ENCODE results near the gene MBOAT1.
"Not testable (repeated sequence)": the region's sequence is repeated elsewhere in the genome, so short reads cannot be mapped to it uniquely, and the experiment has no call there.

Gene MBOAT1

GRCh38 chr6:20183706-20184105 lies 28.6 kb downstream of the MBOAT1 start:
- Histone ChIP-seq H3K4me1 (ENCODE audit: insufficient read depth, low read length) (no peaks in the 10 kb centered on the region), H2AFZ (ENCODE audit: low read depth, low read length) (no peak overlapping the region), H3K36me3 (ENCODE audit: insufficient read depth, low read length) (peaks cover 5% of the 10 kb centered on the region), H3K9me3 (ENCODE audit: low read length) (peaks cover 13% of the 10 kb centered on the region), H3K4me3 (ENCODE audit: low read length) (no peak overlapping the region), H3K27me3 (ENCODE audit: insufficient read depth, low read length) (no peaks in the 10 kb centered on the region)

GRCh38 chr6:20182926-20183521 lies 29.2 kb downstream of the MBOAT1 start:
- Histone ChIP-seq H3K36me3 (ENCODE audit: insufficient read depth, low read length) (peaks cover 5% of the 10 kb centered on the region), H3K4me3 (ENCODE audit: low read length) (no peak overlapping the region), H3K9me3 (ENCODE audit: low read length) (peaks cover 13% of the 10 kb centered on the region), H2AFZ (ENCODE audit: low read depth, low read length) (no peak overlapping the region), H3K27me3 (ENCODE audit: insufficient read depth, low read length) (no peaks in the 10 kb centered on the region), H3K4me1 (ENCODE audit: insufficient read depth, low read length) (no peaks in the 10 kb centered on the region)

GRCh38 chr6:20182069-20182468 lies 30.2 kb downstream of the MBOAT1 start:
- no peaks in the 10 kb centered on the region for H3K27me3 ChIP-seq (ENCODE audit: insufficient read depth, low read length)
- H3K4me3 ChIP-seq (ENCODE audit: low read length), result no peak overlapping the region
- peaks cover 5% of the 10 kb centered on the region for H3K36me3 ChIP-seq (ENCODE audit: insufficient read depth, low read length)
- H3K4me1 ChIP-seq (ENCODE audit: insufficient read depth, low read length), result no peaks in the 10 kb centered on the region
- no peak overlapping the region for H2AFZ ChIP-seq (ENCODE audit: low read depth, low read length)
- H3K9me3 ChIP-seq (ENCODE audit: low read length), result peaks cover 13% of the 10 kb centered on the region

DNA sequence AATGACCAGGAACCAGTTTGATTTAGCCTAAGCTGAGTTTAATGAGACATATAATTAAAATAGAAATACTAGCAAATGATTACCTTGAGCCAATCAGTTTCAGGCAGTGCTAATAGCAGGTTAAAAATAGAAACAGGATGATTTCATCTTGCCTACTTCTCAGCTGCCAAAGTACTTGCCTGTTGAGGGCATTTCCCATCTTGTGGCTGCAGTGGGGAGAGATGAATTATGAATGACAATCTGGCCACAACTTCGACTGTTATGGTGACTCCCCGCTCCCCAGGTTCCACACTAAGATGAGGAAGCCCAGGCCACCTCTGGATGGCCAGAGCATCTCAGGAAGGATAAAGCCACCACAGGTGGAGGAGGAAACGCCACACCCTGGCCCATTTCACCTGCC lies 31.3 kb downstream of the MBOAT1 start:
- Histone ChIP-seq H3K4me1 (ENCODE audit: insufficient read depth, low read length) (no peaks in the 10 kb centered on the region), H3K27me3 (ENCODE audit: insufficient read depth, low read length) (no peaks in the 10 kb centered on the region), H2AFZ (ENCODE audit: low read depth, low read length) (no peak overlapping the region), H3K9me3 (ENCODE audit: low read length) (peaks cover 13% of the 10 kb centered on the region), H3K36me3 (ENCODE audit: insufficient read depth, low read length) (peaks cover 5% of the 10 kb centered on the region), H3K4me3 (ENCODE audit: low read length) (no peak overlapping the region)

DNA sequence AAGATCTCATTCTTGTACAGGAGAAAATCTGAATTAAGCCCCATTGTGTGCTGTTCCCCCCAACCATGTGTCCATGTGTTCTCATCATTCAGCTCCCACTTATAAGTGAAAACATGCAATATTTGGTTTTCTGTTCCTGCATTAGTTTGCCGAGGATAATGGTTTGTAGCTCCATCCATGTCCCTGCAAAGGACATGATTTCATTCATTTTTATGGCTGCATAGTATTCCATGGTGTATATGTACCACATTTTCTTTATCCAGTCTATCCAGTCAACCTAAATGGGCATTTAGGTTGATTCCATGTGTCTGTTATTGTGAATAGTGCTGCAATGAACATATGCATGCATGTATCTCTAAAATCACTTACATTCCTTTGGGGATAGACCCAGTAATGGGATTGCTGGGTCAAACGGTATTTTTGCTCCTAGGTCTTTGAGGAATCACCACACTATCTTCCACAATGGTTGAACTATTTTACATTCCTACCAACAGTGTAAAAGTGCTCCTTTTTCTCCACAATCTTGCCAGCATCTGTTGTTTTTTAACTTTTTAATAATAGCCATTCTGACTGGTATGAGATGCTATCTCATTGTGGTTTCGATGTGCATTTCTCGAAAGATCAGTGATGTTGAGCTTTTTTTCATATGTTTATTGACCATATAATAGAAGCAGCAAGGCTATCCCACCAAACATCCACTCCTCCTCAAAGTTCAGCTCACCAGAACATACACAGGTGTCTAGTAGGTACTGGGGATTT lies 32.8 kb downstream of the MBOAT1 start:
- H2AFZ ChIP-seq (ENCODE audit: low read depth, low read length); H3K4me1 ChIP-seq (ENCODE audit: insufficient read depth, low read length); H3K27me3 ChIP-seq (ENCODE audit: insufficient read depth, low read length); H3K36me3 ChIP-seq (ENCODE audit: insufficient read depth, low read length); H3K4me3 ChIP-seq (ENCODE audit: low read length): not testable (repeated sequence)
- H3K9me3 ChIP-seq (ENCODE audit: low read length), result peaks cover 13% of the 10 kb centered on the region

DNA sequence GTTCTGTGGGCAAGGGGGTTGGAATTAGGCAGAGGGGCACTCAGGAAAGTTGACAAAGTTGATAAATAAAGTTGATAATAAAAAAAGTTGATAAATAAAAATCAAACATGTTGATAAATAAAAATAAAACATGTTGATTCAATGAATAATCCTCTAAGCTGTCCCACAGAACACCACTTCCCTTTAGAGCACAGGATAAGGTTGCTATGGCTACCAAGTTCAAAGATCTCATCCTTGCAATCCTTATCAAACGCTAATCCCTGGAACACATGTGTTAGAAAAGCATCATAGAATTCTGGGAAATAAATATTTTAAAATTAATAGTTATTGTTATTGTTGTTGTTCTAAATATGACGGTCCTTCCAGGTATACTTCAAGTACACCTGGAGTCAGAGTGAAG lies 33.9 kb downstream of the MBOAT1 start:
- Histone ChIP-seq H3K9me3 (ENCODE audit: low read length) (peaks cover 8% of the 10 kb centered on the region), H3K27me3 (ENCODE audit: insufficient read depth, low read length) (no peaks in the 10 kb centered on the region), H2AFZ (ENCODE audit: low read depth, low read length) (no peak overlapping the region), H3K36me3 (ENCODE audit: insufficient read depth, low read length) (peaks cover 5% of the 10 kb centered on the region), H3K4me1 (ENCODE audit: insufficient read depth, low read length) (no peaks in the 10 kb centered on the region), H3K4me3 (ENCODE audit: low read length) (no peak overlapping the region)

- Histone ChIP-seq H3K4me1 (ENCODE audit: insufficient read depth, low read length) (no peaks in the 10 kb centered on the region), H3K9me3 (ENCODE audit: low read length) (no peaks in the 10 kb centered on the region), H3K36me3 (ENCODE audit: insufficient read depth, low read length) (peaks cover 3% of the 10 kb centered on the region), H3K4me3 (ENCODE audit: low read length) (no peak overlapping the region), H3K27me3 (ENCODE audit: insufficient read depth, low read length) (no peaks in the 10 kb centered on the region), H2AFZ (ENCODE audit: low read depth, low read length) (no peak overlapping the region)
Measured at GRCh38 chr6:20175810-20176410, 36.4 kb downstream of the MBOAT1 start.

GRCh38 chr6:20173833-20174792 lies 38.2 kb downstream of the MBOAT1 start:
- Histone ChIP-seq H3K4me1 (ENCODE audit: insufficient read depth, low read length) (no peaks in the 10 kb centered on the region), H3K27me3 (ENCODE audit: insufficient read depth, low read length) (no peaks in the 10 kb centered on the region), H3K4me3 (ENCODE audit: low read length) (no peak overlapping the region), H2AFZ (ENCODE audit: low read depth, low read length) (no peak overlapping the region), H3K9me3 (ENCODE audit: low read length) (no peaks in the 10 kb centered on the region), H3K36me3 (ENCODE audit: insufficient read depth, low read length) (no peaks in the 10 kb centered on the region)

DNA sequence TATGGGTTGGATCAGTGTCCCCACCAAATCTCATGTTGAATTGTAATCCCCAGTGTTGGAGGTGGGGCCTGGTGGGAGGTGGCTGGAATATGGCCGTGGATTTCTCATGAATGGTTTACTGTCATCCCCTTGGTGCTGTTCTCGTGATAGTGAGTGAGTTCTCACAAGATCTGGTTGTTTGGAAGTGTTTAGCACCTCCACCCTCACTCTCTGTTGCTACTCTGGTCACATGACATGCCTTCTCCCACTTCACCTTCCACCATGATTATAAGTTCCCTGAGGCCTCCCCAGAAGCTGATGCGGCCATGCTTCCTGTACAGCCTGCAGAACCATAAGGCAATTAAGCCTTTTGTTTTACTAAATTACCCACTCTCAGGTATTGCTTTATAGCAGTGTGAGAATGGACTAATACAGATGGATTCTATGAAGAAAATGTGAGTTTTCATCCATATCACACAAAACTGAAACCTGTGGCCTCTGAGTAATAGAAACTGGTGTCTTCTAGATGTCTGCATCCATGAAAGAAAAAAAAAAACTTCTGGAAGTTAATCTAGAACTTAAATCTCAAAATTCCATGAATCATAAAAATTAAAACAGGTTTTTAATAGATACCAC lies 39.3 kb downstream of the MBOAT1 start:
- Histone ChIP-seq H2AFZ (ENCODE audit: low read depth, low read length) (no peak overlapping the region), H3K4me1 (ENCODE audit: insufficient read depth, low read length) (no peaks in the 10 kb centered on the region), H3K9me3 (ENCODE audit: low read length) (no peaks in the 10 kb centered on the region), H3K4me3 (ENCODE audit: low read length) (no peak overlapping the region), H3K27me3 (ENCODE audit: insufficient read depth, low read length) (no peaks in the 10 kb centered on the region), H3K36me3 (ENCODE audit: insufficient read depth, low read length) (no peaks in the 10 kb centered on the region)

DNA sequence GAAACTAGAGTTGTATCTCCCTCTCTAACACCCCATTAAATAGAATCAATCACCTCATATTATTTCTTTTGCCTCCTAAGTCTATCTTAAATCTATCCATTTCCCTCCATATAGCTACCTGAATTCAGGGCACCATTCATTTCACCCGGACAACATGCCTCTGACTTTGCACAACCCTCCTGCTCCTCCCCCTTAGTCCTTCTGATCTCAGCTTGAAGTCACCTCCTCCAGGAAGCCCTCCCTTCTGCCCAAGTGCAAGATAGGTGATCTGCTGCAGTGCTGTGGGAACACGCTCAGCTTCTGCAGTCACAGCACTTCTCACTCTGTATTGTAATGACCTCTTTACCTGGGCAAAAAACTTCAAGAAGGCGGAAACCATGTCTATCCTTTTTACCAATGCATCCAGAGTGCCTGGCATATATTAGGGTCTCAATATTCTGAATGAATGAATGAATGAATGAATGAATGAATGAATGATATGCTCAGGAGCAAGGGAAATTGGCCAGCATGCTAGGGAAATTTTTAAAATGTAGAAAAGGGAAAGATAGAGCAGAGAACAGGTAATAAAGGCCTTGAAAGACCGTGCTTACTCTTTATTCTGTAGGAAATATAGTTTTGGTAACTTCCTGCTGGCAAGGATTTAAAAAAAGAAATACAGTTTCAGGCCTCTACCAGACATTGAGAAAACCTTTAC lies 41.7 kb downstream of the MBOAT1 start:
- Histone ChIP-seq H3K9me3 (ENCODE audit: low read length) (peaks cover 1% of the 10 kb centered on the region), H3K4me1 (ENCODE audit: insufficient read depth, low read length) (no peaks in the 10 kb centered on the region), H3K36me3 (ENCODE audit: insufficient read depth, low read length) (no peaks in the 10 kb centered on the region), H2AFZ (ENCODE audit: low read depth, low read length) (no peak overlapping the region), H3K4me3 (ENCODE audit: low read length) (no peak overlapping the region), H3K27me3 (ENCODE audit: insufficient read depth, low read length) (no peaks in the 10 kb centered on the region)

DNA sequence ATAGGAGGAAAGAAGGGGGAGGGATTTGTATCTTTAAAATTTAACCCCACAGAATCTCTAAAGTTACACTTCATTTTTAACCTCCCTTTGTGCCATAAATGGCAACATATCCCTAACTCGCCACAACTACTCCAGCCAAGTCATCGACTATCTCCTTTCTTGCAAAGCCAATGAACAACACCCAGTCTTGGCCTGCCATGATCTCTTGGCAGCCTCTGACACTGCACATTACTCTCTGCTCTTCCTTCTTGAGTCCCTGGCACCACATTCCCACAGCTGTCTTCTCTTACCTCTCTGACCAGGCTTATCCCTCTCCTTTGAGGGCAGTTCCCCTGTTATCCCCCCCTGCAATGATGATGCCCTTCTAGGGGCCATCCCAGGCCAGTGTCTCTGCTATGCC lies 42.5 kb downstream of the MBOAT1 start:
- H3K4me1 ChIP-seq (ENCODE audit: insufficient read depth, low read length), result no peaks in the 10 kb centered on the region
- no peak overlapping the region for H3K4me3 ChIP-seq (ENCODE audit: low read length)
- peaks cover 1% of the 10 kb centered on the region for H3K9me3 ChIP-seq (ENCODE audit: low read length)
- no peak overlapping the region for H2AFZ ChIP-seq (ENCODE audit: low read depth, low read length)
- peaks cover 2% of the 10 kb centered on the region for H3K36me3 ChIP-seq (ENCODE audit: insufficient read depth, low read length)
- H3K27me3 ChIP-seq (ENCODE audit: insufficient read depth, low read length), result no peaks in the 10 kb centered on the region

GRCh38 chr6:20169119-20169557 lies 43.1 kb downstream of the MBOAT1 start:
- no peak overlapping the region for H2AFZ ChIP-seq (ENCODE audit: low read depth, low read length)
- H3K36me3 ChIP-seq (ENCODE audit: insufficient read depth, low read length), result peaks cover 2% of the 10 kb centered on the region
- H3K9me3 ChIP-seq (ENCODE audit: low read length), result peaks cover 1% of the 10 kb centered on the region
- H3K4me3 ChIP-seq (ENCODE audit: low read length), result no peak overlapping the region
- H3K27me3 ChIP-seq (ENCODE audit: insufficient read depth, low read length), result no peaks in the 10 kb centered on the region
- H3K4me1 ChIP-seq (ENCODE audit: insufficient read depth, low read length), result no peaks in the 10 kb centered on the region
